Glomerular endothelial cell (primary cell): ENCODE measurements around the gene KL. TPM values are rescaled to one million over a fixed set of nuclear protein-coding genes. Genes with fewer than 3 reads are reported as not detected.
A peak's percentile ranks its signal among the peaks of the same experiment; 100 is the strongest.

Experiments used
- DNase-seq: peaks from one replicate; pipeline ENCODE4 v3.0.0-alpha.2; 2011; ENCODE audit warnings: low read depth, low spot score; ENCODE audit errors: extremely low read depth
- total RNA-seq: library from RNA; depleted of rRNA; stranded (reverse); fragments of >200 nt; gene quantifications from 2 replicates; pipeline ENCODE4 v1.2.3, GENCODE V29; 2015

The KL gene
- total RNA-seq, 1 donor from 2014 or later, result 0.41 TPM

GRCh38 chr13:33076001-33076992, 60.1 kb downstream of the KL start:
- no peak for DNase-seq

GRCh38 chr13:33078263-33078662, 62.0 kb downstream of the KL start:
- no peak for DNase-seq

- DNase-seq, result no peak
Measured at GRCh38 chr13:33079960-33080359, 63.7 kb downstream of the KL start.

GRCh38 chr13:33080972-33081590, 64.9 kb downstream of the KL start:
- DNase-seq, result no peak

- DNase-seq, result no peak
Measured at GRCh38 chr13:33081666-33082065, 65.4 kb downstream of the KL start.

- no peak for DNase-seq
Measured at GRCh38 chr13:33083054-33083453, 66.8 kb downstream of the KL start.

GRCh38 chr13:33087091-33087490, 70.9 kb downstream of the KL start:
- no peak for DNase-seq

GRCh38 chr13:33087790-33088189, 71.6 kb downstream of the KL start:
- DNase-seq, result no peak

- no peak for DNase-seq
Measured at GRCh38 chr13:33089311-33089710, 73.1 kb downstream of the KL start.

- peak; percentile 47 for DNase-seq
Measured at GRCh38 chr13:33090755-33091414, 74.7 kb downstream of the KL start.

- no peak for DNase-seq
Measured at GRCh38 chr13:33091415-33091774, 75.2 kb downstream of the KL start.

- DNase-seq, result no peak
Measured at GRCh38 chr13:33092073-33092987, 76.1 kb downstream of the KL start.

- DNase-seq, result no peak
Measured at GRCh38 chr13:33096886-33097605, 80.8 kb downstream of the KL start.

GRCh38 chr13:33099860-33100259, 83.6 kb downstream of the KL start:
- DNase-seq, result no peak

GRCh38 chr13:33100886-33101285, 84.7 kb downstream of the KL start:
- no peak for DNase-seq

GRCh38 chr13:33101835-33102234, 85.6 kb downstream of the KL start:
- DNase-seq, result no peak

- no peak for DNase-seq
Measured at GRCh38 chr13:33103457-33103856, 87.2 kb downstream of the KL start.

- no peak for DNase-seq
Measured at GRCh38 chr13:33105387-33106005, 89.3 kb downstream of the KL start.

- DNase-seq, result no peak
Measured at GRCh38 chr13:33106656-33107360, 90.6 kb downstream of the KL start.
